Heart left ventricle (tissue), 16 donors: ENCODE results near the gene SOX10. TPM values are rescaled to one million over a fixed set of nuclear protein-coding genes. Genes with fewer than 3 reads are reported as not detected.

Source experiments
- ATAC-seq, 4 donors: fragments of 200-7000 bp; cut with Tn5 transposase; one replicate each; pipeline ENCODE4 v1.9.1; 2020 to 2022; ENCODE audit warnings: moderate library complexity in 4 of 4, mild to moderate bottlenecking in 3 of 4, moderate number of reproducible peaks in 1 of 4
- DNase-seq, 5 donors: peaks; one replicate each; pipeline ENCODE4 v3.0.0-alpha.2; 2020
- H3K27ac ChIP-seq, 12 donors: fragments of 200-600 bp; sonication (generic) in 4 of 12; one replicate each; pipeline versions ENCODE4 v1.5.0 to v1.8.0; 2016 to 2022; ENCODE audit warnings: mild to moderate bottlenecking in 2 of 12
- H3K27me3 ChIP-seq, 9 donors: fragments of 200-600 bp; sonication (generic) in 2 of 9; one replicate each; pipeline versions ENCODE4 v1.5.1 to v1.8.0; 2016 to 2022; ENCODE audit warnings: mild to moderate bottlenecking in 3 of 9
- H3K36me3 ChIP-seq, 9 donors: fragments of 200-600 bp; sonication (generic) in 2 of 9; one replicate each; pipeline versions ENCODE4 v1.5.0 to v1.8.0; 2018 to 2022; ENCODE audit warnings: mild to moderate bottlenecking in 2 of 9
- H3K4me1 ChIP-seq, 12 donors: fragments of 200-600 bp; sonication (generic) in 4 of 12; one replicate each; pipeline versions ENCODE4 v1.5.0 to v1.8.0; 2016 to 2022; ENCODE audit warnings: mild to moderate bottlenecking in 3 of 12
- H3K4me3 ChIP-seq, 12 donors: fragments of 200-600 bp; sonication (generic) in 4 of 12; one replicate each; pipeline versions ENCODE4 v1.5.0 to v1.8.0; 2017 to 2022; ENCODE audit warnings: mild to moderate bottlenecking in 9 of 12, moderate library complexity in 4 of 12
- H3K9me3 ChIP-seq, 12 donors: fragments of 200-600 bp; sonication (generic) in 4 of 12; one replicate each; pipeline versions ENCODE4 v1.5.0 to v1.8.0; 2016 to 2022; ENCODE audit warnings: mild to moderate bottlenecking in 1 of 12
- CTCF ChIP-seq, 12 donors: fragments of 200-600 bp; sonication (generic) in 4 of 12; IDR thresholded peaks; one replicate each; pipeline versions ENCODE4 v1.5.0 to v1.8.0; 2018 to 2022; ENCODE audit warnings: antibody characterized with exemption in 12 of 12, mild to moderate bottlenecking in 5 of 12
- POLR2A ChIP-seq, 2 donors: fragments of 450-650 bp; IDR thresholded peaks; one replicate each; pipeline ENCODE4 v1.6.1; 2017; ENCODE audit warnings: antibody characterized with exemption in 2 of 2, mild to moderate bottlenecking in 2 of 2, moderate library complexity in 2 of 2
- WGBS, 4 donors: extraction: QIAGEN DNeasy Blood & Tissue Kit in 2 of 4; methylation state at CpG; one replicate each; pipeline versions ENCODE4 v1.1.5 to v1.1.7; 2013 to 2018; 5-methylcytosine and 5-hydroxymethylcytosine counted together
- intact Hi-C, 10 donors: fragments of 100-400 bp; cut with DNase I; formaldehyde crosslinking; loops; one replicate each; pipeline versions ENCODE4 v1.11.1 to v1.14.2; 2022
- polyA plus RNA-seq, 2 donors: library from polyadenylated mRNA; stranded (reverse); fragments of 200-250 nt; gene quantifications; one replicate each; pipeline ENCODE4 v1.2.3, GENCODE V29; 2013
- total RNA-seq, 9 donors: library from RNA; depleted of rRNA in 2 of 9; stranded (reverse); fragments of >200 nt in 2 of 9; fragmentation: NEBNext Ultra II Directional in 3 of 9; extraction: Animal tissue kit (Norgen Biotek cat#: 25700) in 3 of 9; gene quantifications; one replicate each; pipeline versions ENCODE4 v1.1.0 to v1.2.4, GENCODE V29; 2016 to 2023
- donor health status: ischemic (EF 13 %, LVEDD 7.1; RV severe dilation, severe dysfunction).
- donor health status: healthy with polysubstance abuse.
- donor health status: DM: no; HTN: yes; CAD: no.
- donor health status: DM: no; HTN: no; CAD: no.
- donor health status: ischemic (EF 25% LVEDD 6.9; RV normal size, moderate dysfunction).
- donor health status: ischemic (EF 25% LVEDD 5.7; RV mildly dilated, moderate dysfunction).
- donor health status: healthy.
- donor health status: DM: yes; HTN: yes; CAD: no.
- donor health status: ischemic (EF 35%, LVEDD 5.7; RV mildly dilated, moderate dysfunction).
- donor health status: nonischemic (EF 11% LVEDD 7.7; RV severe dilation, severe dysfunction).
- donor health status: DM: yes; HTN: yes; CAD: no.
- donor health status: PGD.
- donor health status: ischemic (EF 29% LVEDD 5.4; RV normal size, mild dysfunction).
- donor health status: nonischemic (EF 23%, LVEDD 6.1; RV moderate dilation, normal function).

The SOX10 gene
- total and polyA plus RNA-seq, 11 donors: 0.43 to 7.6 (median 1.1) TPM

- ATAC-seq (peak in 2 of 4 donors; percentile 5 to 13), DNase-seq (no peak)
- Histone ChIP-seq H3K27ac (peak overlapping the region in 1 of 12 donors; percentile 57), H3K36me3 (no peaks in the 10 kb centered on the region), H3K9me3 (no peaks in the 10 kb centered on the region), H3K27me3 (no peaks in the 10 kb centered on the region), H3K4me1 (peaks cover 0 to 8% (median 0%) of the 10 kb centered on the region in 12 donors), H3K4me3 (no peak overlapping the region)
- WGBS, 4 donors: 63 to 74% (median 71%) methylated on average over 7 of the region's 7 CpGs
- TF ChIP-seq POLR2A (IDR thresholded peaks at IDR 0.05) (no peak), CTCF (IDR thresholded peaks at IDR 0.05) (no peak)
- intact Hi-C loops: no loop called here
These were observed 14.2 kb upstream of the SOX10 start for GRCh38 chr22:37998543-37998942.

GRCh38 chr22:37996515-37997246 is 12.3 kb upstream of the SOX10 start:
- ATAC-seq (peak in 1 of 4 donors; percentile 4), DNase-seq (no peak)
- Histone ChIP-seq H3K4me3 (no peak overlapping the region), H3K27me3 (no peaks in the 10 kb centered on the region), H3K36me3 (no peaks in the 10 kb centered on the region), H3K9me3 (no peaks in the 10 kb centered on the region), H3K4me1 (peaks cover 0 to 8% (median 0%) of the 10 kb centered on the region in 12 donors), H3K27ac (no peak overlapping the region)
- WGBS, 4 donors: 68 to 91% (median 90%) methylated on average over 3 to 8 of the region's 8 CpGs
- TF ChIP-seq CTCF (IDR thresholded peaks at IDR 0.05): no peak
- no peak for TF ChIP-seq POLR2A (IDR thresholded peaks at IDR 0.05)
- intact Hi-C loops: no loop called here

- 47 to 82% (median 57%) methylated on average over 2 to 4 of the region's 4 CpGs for WGBS, 4 donors
- H3K9me3 ChIP-seq: no peaks in the 10 kb centered on the region
- intact Hi-C loops: no loop called here
- TF ChIP-seq POLR2A (IDR thresholded peaks at IDR 0.05) (no peak), CTCF (IDR thresholded peaks at IDR 0.05) (no peak)
- H3K36me3 ChIP-seq: no peaks in the 10 kb centered on the region
- ATAC-seq (peak in 1 of 4 donors; percentile 13), DNase-seq (no peak)
- peaks cover 0 to 8% (median 0%) of the 10 kb centered on the region in 12 donors for H3K4me1 ChIP-seq
- no peak overlapping the region for H3K4me3 ChIP-seq
- H3K27ac ChIP-seq: no peak overlapping the region
- no peaks in the 10 kb centered on the region for H3K27me3 ChIP-seq
These were observed 11.7 kb upstream of the SOX10 start for GRCh38 chr22:37996079-37996478.

- Histone ChIP-seq H3K9me3 (no peaks in the 10 kb centered on the region), H3K27me3 (no peaks in the 10 kb centered on the region), H3K4me1 (peaks cover 0 to 11% (median under 1%) of the 10 kb centered on the region in 12 donors), H3K4me3 (no peak overlapping the region), H3K36me3 (no peaks in the 10 kb centered on the region), H3K27ac (no peak overlapping the region)
- DNase-seq (no peak), ATAC-seq (no peak)
- 67 to 89% (median 88%) methylated on average over 4 of the region's 4 CpGs for WGBS, 4 donors
- no peak for TF ChIP-seq POLR2A (IDR thresholded peaks at IDR 0.05)
- no peak for TF ChIP-seq CTCF (IDR thresholded peaks at IDR 0.05)
- intact Hi-C loops: no loop called here
These were observed 11.1 kb upstream of the SOX10 start for GRCh38 chr22:37995460-37995859.
